GM12864 (cell line): Measurements from ENCODE around the gene XRCC4.
"Not testable (repeated sequence)": the region's sequence is repeated elsewhere in the genome, so short reads cannot be mapped to it uniquely, and the experiment has no call there.

ENCODE experiments used
- DNase-seq: peaks from one replicate; pipeline ENCODE4 v3.0.0-alpha.2; 2011; ENCODE audit warnings: low read depth
- H3K4me3 ChIP-seq: 2 replicates; pipeline ENCODE4 v1.5.1; 2011; ENCODE audit warnings: mild to moderate bottlenecking, low read depth, low read length, control low read depth
- CTCF ChIP-seq: IDR thresholded peaks from 2 replicates; pipeline ENCODE4 v1.5.1; 2011; ENCODE audit warnings: low read depth, mild to moderate bottlenecking, moderate library complexity, low read length, control low read depth, inconsistent platforms; ENCODE audit errors: missing control alignments

XRCC4 gene

GRCh38 chr5:83050723-83051340 is 26.5 kb upstream of the XRCC4 start:
- no peak for TF ChIP-seq CTCF
- H3K4me3 ChIP-seq: no peak overlapping the region
- no peak for DNase-seq

- no peak for DNase-seq
- no peak for TF ChIP-seq CTCF
- H3K4me3 ChIP-seq: no peak overlapping the region
Observed at GRCh38 chr5:83055166-83055565, 22.2 kb upstream of the XRCC4 start.

GRCh38 chr5:83058726-83059125 is 18.6 kb upstream of the XRCC4 start:
- no peak for TF ChIP-seq CTCF
- no peak overlapping the region for H3K4me3 ChIP-seq
- DNase-seq: no peak

- TF ChIP-seq CTCF: no peak
- DNase-seq: no peak
- H3K4me3 ChIP-seq: no peak overlapping the region
Observed at GRCh38 chr5:83059341-83059740, 18.0 kb upstream of the XRCC4 start.

- H3K4me3 ChIP-seq: no peak overlapping the region
- no peak for TF ChIP-seq CTCF
- DNase-seq: no peak
Observed at GRCh38 chr5:83066548-83067110, 10.7 kb upstream of the XRCC4 start.

- DNase-seq, H3K4me3 ChIP-seq: not testable (repeated sequence)
Observed at GRCh38 chr5:83067377-83067776, 10.0 kb upstream of the XRCC4 start.

DNA sequence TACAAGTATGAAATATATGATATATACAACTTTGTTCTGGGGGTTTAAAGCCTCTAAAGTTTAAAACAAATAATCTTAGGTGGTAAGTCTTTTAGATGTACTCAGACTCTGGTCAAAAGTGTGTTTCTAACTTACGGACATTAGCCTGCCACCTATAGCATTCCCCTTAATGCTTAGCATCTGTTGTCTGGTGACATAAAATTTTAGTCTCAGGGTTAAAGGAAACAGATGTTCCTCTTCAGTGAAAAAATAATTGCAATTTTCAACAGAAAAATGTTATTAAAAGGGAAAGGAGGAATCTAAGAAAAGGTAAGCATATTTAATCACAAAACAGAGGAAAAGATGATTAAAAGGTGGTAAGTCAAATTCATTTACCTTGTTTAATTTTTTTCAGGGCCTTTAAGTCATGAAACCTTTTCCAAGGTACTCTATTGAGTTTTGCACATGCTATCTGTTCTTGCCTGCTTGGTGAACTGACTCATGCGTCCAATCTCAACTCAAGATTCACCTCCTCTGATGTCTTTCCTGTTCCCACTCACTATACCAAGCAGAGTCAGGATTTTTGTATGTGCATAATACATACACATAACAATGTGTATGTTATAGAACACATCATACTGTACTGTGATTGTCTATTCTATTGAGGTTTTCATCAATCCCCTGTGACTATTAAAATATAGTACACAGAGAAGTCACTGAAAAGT is 8.1 kb upstream of the XRCC4 start:
- TF ChIP-seq CTCF: no peak
- H3K4me3 ChIP-seq: no peak overlapping the region
- no peak for DNase-seq
